Nephron (organoid): Measurements from ENCODE around the gene IFRD2.

Experiments used
- H3K27ac Mint-ChIP-seq, 3 experiments: 2 replicates each; pipeline ENCODE4 v1.8.0; 2020; ENCODE audit warnings: mixed read lengths in 3 of 3, mild to moderate bottlenecking in 2 of 3, moderate library complexity in 1 of 3
- H3K27me3 Mint-ChIP-seq: 2 replicates; pipeline ENCODE4 v1.8.0; 2021; ENCODE audit warnings: low read depth, mild to moderate bottlenecking, moderate library complexity, mixed read lengths
- H3K36me3 Mint-ChIP-seq: 2 replicates; pipeline ENCODE4 v1.8.0; 2020; ENCODE audit warnings: low read depth, mixed read lengths
- H3K4me1 Mint-ChIP-seq: 2 replicates; pipeline ENCODE4 v1.8.0; 2020; ENCODE audit warnings: mixed read lengths
- H3K4me3 Mint-ChIP-seq, 3 experiments: 2 replicates each; pipeline ENCODE4 v1.8.0; 2020; ENCODE audit warnings: mild to moderate bottlenecking in 3 of 3, mixed read lengths in 3 of 3, moderate library complexity in 2 of 3
- H3K9me3 Mint-ChIP-seq: 2 replicates; pipeline ENCODE4 v1.8.0; 2020; ENCODE audit warnings: mixed read lengths
- CTCF ChIP-seq, 3 experiments: fragments of 200-600 bp; sonication (generic); IDR thresholded peaks; one replicate each; pipeline ENCODE4 v1.5.0; 2021; ENCODE audit warnings: antibody characterized with exemption in 3 of 3; ENCODE audit not compliant: unreplicated experiment in 3 of 3

Gene IFRD2

GRCh38 chr3:50260027-50260941 is 31.9 kb downstream of the IFRD2 start:
- no peaks in the 10 kb centered on the region for H3K27me3 Mint-ChIP-seq
- peak; percentile 96 to 98 (median 96) for TF ChIP-seq CTCF (IDR thresholded peaks at IDR 0.05; ENCODE audit: unreplicated experiment in 3 of 3)
- peak overlapping the region; percentile 97 to 99 (median 99) for H3K27ac Mint-ChIP-seq
- peak overlapping the region; percentile 79 to 87 (median 87) for H3K4me3 Mint-ChIP-seq
- H3K4me1 Mint-ChIP-seq, result peaks cover 55% of the 10 kb centered on the region
- no peaks in the 10 kb centered on the region for H3K9me3 Mint-ChIP-seq
- H3K36me3 Mint-ChIP-seq, result peaks cover 16% of the 10 kb centered on the region

- Mint-ChIP-seq H3K4me1 (peaks cover 48% of the 10 kb centered on the region), H3K27ac (peak overlapping the region; percentile 96 to 99 (median 99)), H3K36me3 (peaks cover 16% of the 10 kb centered on the region), H3K4me3 (peak overlapping the region; percentile 79 to 87 (median 87)), H3K27me3 (no peaks in the 10 kb centered on the region), H3K9me3 (no peaks in the 10 kb centered on the region)
- TF ChIP-seq CTCF (IDR thresholded peaks at IDR 0.05; ENCODE audit: unreplicated experiment in 3 of 3), result no peak
Observed at GRCh38 chr3:50259432-50260026, 32.7 kb downstream of the IFRD2 start.

GRCh38 chr3:50258979-50259378 is 33.2 kb downstream of the IFRD2 start:
- TF ChIP-seq CTCF (IDR thresholded peaks at IDR 0.05; ENCODE audit: unreplicated experiment in 3 of 3), result no peak
- H3K27ac Mint-ChIP-seq, result peak overlapping the region; percentile 96 to 99 (median 99)
- H3K4me3 Mint-ChIP-seq, result peak overlapping the region in 2 of 3 experiments; percentile 38 to 45
- no peaks in the 10 kb centered on the region for H3K9me3 Mint-ChIP-seq
- no peaks in the 10 kb centered on the region for H3K27me3 Mint-ChIP-seq
- H3K4me1 Mint-ChIP-seq, result peaks cover 42% of the 10 kb centered on the region
- peaks cover 16% of the 10 kb centered on the region for H3K36me3 Mint-ChIP-seq

- H3K9me3 Mint-ChIP-seq, result no peaks in the 10 kb centered on the region
Observed at GRCh38 chr3:50258029-50258680, 34.1 kb downstream of the IFRD2 start.

More at GRCh38 chr3:50258029-50258680, 34.1 kb downstream of the IFRD2 start:
- TF ChIP-seq CTCF (IDR thresholded peaks at IDR 0.05; ENCODE audit: unreplicated experiment in 3 of 3), result no peak
- H3K4me3 Mint-ChIP-seq, result peak overlapping the region in 2 of 3 experiments; percentile 41 to 46
- peak overlapping the region; percentile 96 to 99 (median 99) for H3K27ac Mint-ChIP-seq
- peaks cover 40% of the 10 kb centered on the region for H3K4me1 Mint-ChIP-seq
- no peaks in the 10 kb centered on the region for H3K27me3 Mint-ChIP-seq
- H3K36me3 Mint-ChIP-seq, result peaks cover 20% of the 10 kb centered on the region
